AG04450 (cell line): ENCODE measurements around the gene FEN1. TPM values are rescaled to one million over a fixed set of nuclear protein-coding genes. Genes with fewer than 3 reads are reported as not detected.

ENCODE experiments used
- CTCF ChIA-PET: fragments of 300-600, 350-600 bp; formaldehyde crosslinking; extraction: SDS; loops from one replicate; lab custom pipeline; 2022; ENCODE audit warnings: antibody characterized with exemption, inconsistent platforms; lab: Charles Lee
- POLR2A ChIA-PET: fragments of 350-600 bp; formaldehyde crosslinking; extraction: SDS; loops from one replicate; lab custom pipeline; 2021; ENCODE audit warnings: antibody characterized with exemption, inconsistent platforms; lab: Yijun Ruan, JAX
- DNase-seq: peaks from one replicate; pipeline ENCODE4 v3.0.0-alpha.2; 2011; ENCODE audit warnings: low read depth, low spot score
- H3K27ac ChIP-seq: one replicate; pipeline ENCODE4 v1.5.1; 2012; ENCODE audit warnings: low read depth, low read length, control low read depth
- H3K27me3 ChIP-seq: one replicate; pipeline ENCODE4 v1.6.0; 2012; ENCODE audit warnings: low read length; ENCODE audit not compliant: control insufficient read depth, insufficient read depth
- H3K4me3 ChIP-seq: 2 replicates; pipeline ENCODE4 v1.5.1; 2011; ENCODE audit warnings: mild to moderate bottlenecking, low read depth, low read length, control low read depth
- H3K9me3 ChIP-seq: 2 replicates; pipeline ENCODE4 v1.5.1; 2012; ENCODE audit warnings: low read length; ENCODE audit not compliant: control insufficient read depth, insufficient read depth
- polyA plus RNA-seq: library from polyadenylated mRNA; depleted of rRNA; stranded (reverse); fragments of >200 nt; gene quantifications from 2 replicates; pipeline ENCODE4 v1.2.3, GENCODE V29; 2011
- TF ChIP-seq, protein P1 (sequence below): IDR thresholded peaks from 2 replicates; pipeline ENCODE4 v1.5.1; 2011; ENCODE audit warnings: low read depth, low read length, control low read depth, inconsistent platforms

FEN1 gene
- polyA plus RNA-seq, 1 experiment = 7.1 TPM

- no peak overlapping the region for H3K27ac ChIP-seq
- CTCF ChIA-PET = interaction anchor here (0.9 to 1.4 kb wide), 4 partner anchors 12 to 40 kb away, joined by 3 to 5 read pairs (median 5); no protein-coding TSS in a partner anchor
- TF ChIP-seq, protein P1, sequence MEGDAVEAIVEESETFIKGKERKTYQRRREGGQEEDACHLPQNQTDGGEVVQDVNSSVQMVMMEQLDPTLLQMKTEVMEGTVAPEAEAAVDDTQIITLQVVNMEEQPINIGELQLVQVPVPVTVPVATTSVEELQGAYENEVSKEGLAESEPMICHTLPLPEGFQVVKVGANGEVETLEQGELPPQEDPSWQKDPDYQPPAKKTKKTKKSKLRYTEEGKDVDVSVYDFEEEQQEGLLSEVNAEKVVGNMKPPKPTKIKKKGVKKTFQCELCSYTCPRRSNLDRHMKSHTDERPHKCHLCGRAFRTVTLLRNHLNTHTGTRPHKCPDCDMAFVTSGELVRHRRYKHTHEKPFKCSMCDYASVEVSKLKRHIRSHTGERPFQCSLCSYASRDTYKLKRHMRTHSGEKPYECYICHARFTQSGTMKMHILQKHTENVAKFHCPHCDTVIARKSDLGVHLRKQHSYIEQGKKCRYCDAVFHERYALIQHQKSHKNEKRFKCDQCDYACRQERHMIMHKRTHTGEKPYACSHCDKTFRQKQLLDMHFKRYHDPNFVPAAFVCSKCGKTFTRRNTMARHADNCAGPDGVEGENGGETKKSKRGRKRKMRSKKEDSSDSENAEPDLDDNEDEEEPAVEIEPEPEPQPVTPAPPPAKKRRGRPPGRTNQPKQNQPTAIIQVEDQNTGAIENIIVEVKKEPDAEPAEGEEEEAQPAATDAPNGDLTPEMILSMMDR = no peak
These were observed 37.1 kb downstream of the FEN1 start for GRCh38 chr11:61829806-61830205.

DNA sequence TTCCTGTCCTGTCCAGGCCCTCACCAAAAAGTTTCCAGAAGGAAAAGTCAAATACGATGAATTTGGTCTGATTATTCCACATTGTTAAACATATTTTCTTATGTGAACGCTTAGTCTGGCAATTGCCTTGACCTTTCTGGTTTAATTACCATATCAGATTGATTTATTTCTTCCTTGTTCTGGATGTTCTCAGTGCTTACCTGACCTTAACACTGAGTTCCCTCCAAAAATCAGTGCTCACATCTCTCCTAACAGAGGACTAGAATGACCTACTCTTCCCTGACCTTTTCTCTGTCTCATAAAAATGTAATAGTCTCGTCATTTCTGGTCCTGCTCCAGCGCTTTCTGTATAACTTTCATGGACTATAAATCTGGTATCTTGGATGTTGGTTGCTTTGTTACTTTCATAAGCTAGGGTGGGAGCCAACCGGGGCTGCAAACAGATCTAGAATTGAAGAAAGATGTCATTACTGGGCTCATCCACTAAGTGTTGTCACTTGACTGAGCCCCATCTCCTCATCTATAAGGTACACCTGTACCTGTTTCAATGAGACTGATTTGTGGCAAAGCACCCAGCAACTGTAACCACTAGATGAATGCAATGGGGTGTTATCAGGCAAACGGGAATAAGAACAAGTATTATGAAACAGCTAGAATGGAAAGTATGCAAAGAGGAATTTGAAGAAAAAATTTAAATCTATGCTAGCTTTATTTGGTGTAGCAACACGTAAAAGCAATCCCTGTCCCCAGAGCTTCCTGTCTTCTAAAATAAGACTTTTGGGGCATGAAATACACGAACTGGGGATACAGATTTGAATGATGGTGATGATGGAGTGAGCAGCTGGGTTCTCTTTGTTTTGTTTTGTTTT is 37.8 kb downstream of the FEN1 start:
- TF ChIP-seq, protein P1 = no peak
- H3K27ac ChIP-seq = no peak overlapping the region
- ChIA-PET POLR2A (interaction anchor here (2.7 kb wide), 1 partner anchor 14 kb away, joined by 29 read pairs; the partner anchor contains the start of gene FADS1), CTCF (interaction anchor here (0.9 to 1.6 kb wide), 4 partner anchors 13 to 277 kb away, joined by 3 to 7 read pairs (median 5); no protein-coding TSS in a partner anchor)
- H3K4me3 ChIP-seq = peak overlapping the region; percentile 87
- DNase-seq = no peak
- no peaks in the 10 kb centered on the region for H3K27me3 ChIP-seq
- no peaks in the 10 kb centered on the region; the same call in 1 of the 2 replicates for H3K9me3 ChIP-seq

More at GRCh38 chr11:61829806-61830205, 37.1 kb downstream of the FEN1 start:
- Histone ChIP-seq H3K27me3 (no peaks in the 10 kb centered on the region), H3K9me3 (no peaks in the 10 kb centered on the region; the same call in 1 of the 2 replicates), H3K4me3 (peak overlapping the region; percentile 87)
- POLR2A ChIA-PET = interaction anchor here (2.7 kb wide), 1 partner anchor 14 kb away, joined by 29 read pairs; the partner anchor contains the start of gene FADS1
- DNase-seq = no peak

- no peaks in the 10 kb centered on the region; the same call in 1 of the 2 replicates for H3K9me3 ChIP-seq
- DNase-seq = no peak
- no peak overlapping the region for H3K4me3 ChIP-seq
- TF ChIP-seq, protein P1 = no peak
- ChIA-PET CTCF (no interaction called here), POLR2A (no interaction called here)
- no peak overlapping the region for H3K27ac ChIP-seq
- H3K27me3 ChIP-seq = no peaks in the 10 kb centered on the region
These were observed 39.5 kb downstream of the FEN1 start for GRCh38 chr11:61832207-61832606.

GRCh38 chr11:61832754-61833153 is 40.0 kb downstream of the FEN1 start:
- Histone ChIP-seq H3K4me3 (no peak overlapping the region), H3K9me3 (no peaks in the 10 kb centered on the region; the same call in 1 of the 2 replicates), H3K27me3 (no peaks in the 10 kb centered on the region), H3K27ac (no peak overlapping the region)
- TF ChIP-seq, protein P1 = no peak
- POLR2A ChIA-PET = no interaction called here
- CTCF ChIA-PET = interaction anchor here (1.1 kb wide), 1 partner anchor 35 kb away, joined by 4 read pairs; no protein-coding TSS in a partner anchor
- DNase-seq = no peak

DNA sequence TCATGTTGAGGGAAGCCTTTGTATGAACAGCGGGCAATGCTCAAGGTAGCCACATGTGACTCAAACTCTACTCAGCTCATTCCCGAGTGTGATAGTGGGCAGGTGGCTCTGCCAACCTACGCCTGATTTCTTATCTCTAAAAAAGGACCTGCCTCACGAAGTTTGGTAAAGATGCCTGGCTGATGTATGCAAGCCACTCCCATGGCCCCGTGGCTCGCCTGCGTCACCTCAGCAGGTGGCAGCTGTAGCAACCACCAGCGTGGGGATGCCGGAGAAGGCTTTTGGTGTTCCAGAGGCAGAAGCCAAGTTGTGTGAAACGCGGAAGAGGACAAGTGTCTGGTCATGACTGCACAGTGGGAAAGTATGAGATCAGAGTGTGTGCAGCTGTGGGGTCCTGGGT is 40.8 kb downstream of the FEN1 start:
- Histone ChIP-seq H3K27me3 (no peaks in the 10 kb centered on the region), H3K9me3 (no peaks in the 10 kb centered on the region; the same call in 1 of the 2 replicates), H3K27ac (no peak overlapping the region), H3K4me3 (no peak overlapping the region)
- no peak for DNase-seq
- ChIA-PET CTCF (interaction anchor here (1.1 kb wide), 1 partner anchor 36 kb away, joined by 4 read pairs; no protein-coding TSS in a partner anchor), POLR2A (no interaction called here)
- TF ChIP-seq, protein P1 = no peak
